ENCODE data around the gene JHY.

Gene JHY

DNA sequence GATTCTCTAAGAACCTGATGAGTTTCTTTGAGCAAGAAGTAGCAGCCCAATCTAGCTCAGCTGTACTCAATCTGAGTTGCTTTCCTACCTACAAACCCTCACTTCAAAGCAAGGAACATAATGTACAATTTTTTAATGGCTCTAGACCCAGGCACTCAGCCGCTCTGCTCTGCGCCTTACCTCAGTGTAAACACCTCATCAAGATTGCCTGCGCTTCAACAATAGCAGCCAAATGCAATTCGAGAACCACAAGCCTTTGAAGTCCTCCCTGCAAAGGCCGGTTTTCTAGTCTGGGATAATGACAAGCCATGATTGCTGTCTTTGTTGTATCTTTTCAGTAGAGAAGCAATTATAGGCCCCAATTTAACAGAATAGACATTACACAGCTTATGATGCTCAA, 38.0 kb downstream of the JHY start:
- Histone ChIP-seq H3K4me1 (ENCODE audit: control insufficient read depth in 1 of 2, insufficient read depth in 2 of 2, low read length in 2 of 2) (peaks cover 0 to 2% of the 10 kb centered on the region in 2 experiments), H3K36me3 (ENCODE audit: control insufficient read depth in 1 of 2, insufficient read depth in 2 of 2, low read length in 2 of 2) (no peaks in the 10 kb centered on the region), H3K79me1 (ENCODE audit: low read length) (no peaks in the 10 kb centered on the region), H3K27ac (ENCODE audit: low read depth, low read length) (no peak overlapping the region), H2BK120ac (ENCODE audit: insufficient read depth, low read length, poor library complexity) (no peak overlapping the region), H3K23ac (ENCODE audit: low read length) (no peak overlapping the region), H3K14ac (ENCODE audit: low read length) (no peak overlapping the region), H2BK12ac (ENCODE audit: low read length) (no peak overlapping the region), H2AK5ac (ENCODE audit: low read length) (no peak overlapping the region), H3K18ac (ENCODE audit: low read length) (no peak overlapping the region), H4K8ac (ENCODE audit: low read depth, low read length) (no peak overlapping the region), H2AFZ (ENCODE audit: insufficient read depth, low read length, poor library complexity) (no peak overlapping the region), H4K12ac (ENCODE audit: low read depth, low read length) (no peak overlapping the region), H4K91ac (ENCODE audit: low read depth, low read length) (no peak overlapping the region), H3K79me2 (ENCODE audit: control insufficient read depth, insufficient read depth, low read length, poor library complexity) (no peaks in the 10 kb centered on the region), H3K4me2 (ENCODE audit: low read length) (no peak overlapping the region), H3K4me3 (ENCODE audit: low read depth, low read length) (no peak overlapping the region), H3K9ac (ENCODE audit: low read length) (no peak overlapping the region), H2BK5ac (ENCODE audit: low read depth, low read length, poor library complexity) (no peak overlapping the region), H3K27me3 (ENCODE audit: insufficient read depth, low read length) (no peaks in the 10 kb centered on the region), H3K9me3 (ENCODE audit: insufficient read depth, low read depth, low read length) (no peaks in the 10 kb centered on the region), H3K4ac (ENCODE audit: low read depth, low read length) (no peak overlapping the region)
- DNase-seq, result no peak
- no CpG with 5 or more reads among the region's 5 CpGs for WGBS (ENCODE audit: extremely low coverage, insufficient coverage, insufficient read length)

DNA sequence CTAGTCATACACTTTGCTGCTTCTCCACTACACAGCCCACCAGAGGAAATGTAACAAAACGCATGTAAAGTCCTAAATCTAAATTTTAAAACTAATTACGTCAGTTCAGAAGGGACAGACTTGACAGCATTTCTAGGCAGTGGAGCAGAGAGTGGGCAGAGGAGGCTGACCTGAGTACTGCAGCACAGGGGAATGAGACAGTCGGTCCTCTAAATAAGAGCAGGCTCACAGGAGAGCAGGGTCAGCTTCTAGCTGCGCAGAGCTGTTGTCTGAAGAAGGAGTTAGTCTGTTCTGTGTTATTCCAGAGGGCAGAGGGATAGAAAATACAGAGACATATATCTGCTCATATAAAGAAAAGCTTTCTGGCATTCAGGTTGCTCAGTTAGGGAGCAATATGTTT, 40.3 kb downstream of the JHY start:
- Histone ChIP-seq H3K79me2 (ENCODE audit: control insufficient read depth, insufficient read depth, low read length, poor library complexity) (no peaks in the 10 kb centered on the region), H3K4ac (ENCODE audit: low read depth, low read length) (no peak overlapping the region), H2AFZ (ENCODE audit: insufficient read depth, low read length, poor library complexity) (no peak overlapping the region), H3K9ac (ENCODE audit: low read length) (no peak overlapping the region), H4K8ac (ENCODE audit: low read depth, low read length) (no peak overlapping the region), H2BK120ac (ENCODE audit: insufficient read depth, low read length, poor library complexity) (peak overlapping the region; percentile 77), H2BK12ac (ENCODE audit: low read length) (peak overlapping the region; percentile 42), H3K36me3 (ENCODE audit: control insufficient read depth in 1 of 2, insufficient read depth in 2 of 2, low read length in 2 of 2) (no peaks in the 10 kb centered on the region), H3K23ac (ENCODE audit: low read length) (no peak overlapping the region), H2AK5ac (ENCODE audit: low read length) (no peak overlapping the region), H3K4me3 (ENCODE audit: low read depth, low read length) (no peak overlapping the region), H3K79me1 (ENCODE audit: low read length) (no peaks in the 10 kb centered on the region), H3K9me3 (ENCODE audit: insufficient read depth, low read depth, low read length) (no peaks in the 10 kb centered on the region), H2BK5ac (ENCODE audit: low read depth, low read length, poor library complexity) (no peak overlapping the region), H4K91ac (ENCODE audit: low read depth, low read length) (no peak overlapping the region), H4K12ac (ENCODE audit: low read depth, low read length) (no peak overlapping the region), H3K18ac (ENCODE audit: low read length) (no peak overlapping the region), H3K14ac (ENCODE audit: low read length) (no peak overlapping the region), H3K27ac (ENCODE audit: low read depth, low read length) (no peak overlapping the region), H3K4me2 (ENCODE audit: low read length) (no peak overlapping the region), H3K4me1 (ENCODE audit: control insufficient read depth in 1 of 2, insufficient read depth in 2 of 2, low read length in 2 of 2) (peaks cover 0 to 2% of the 10 kb centered on the region in 2 experiments), H3K27me3 (ENCODE audit: insufficient read depth, low read length) (no peaks in the 10 kb centered on the region)
- no CpG with 5 or more reads among the region's 4 CpGs for WGBS (ENCODE audit: extremely low coverage, insufficient coverage, insufficient read length)
- peak in 1 of 2 donors; percentile 17 for DNase-seq

DNA sequence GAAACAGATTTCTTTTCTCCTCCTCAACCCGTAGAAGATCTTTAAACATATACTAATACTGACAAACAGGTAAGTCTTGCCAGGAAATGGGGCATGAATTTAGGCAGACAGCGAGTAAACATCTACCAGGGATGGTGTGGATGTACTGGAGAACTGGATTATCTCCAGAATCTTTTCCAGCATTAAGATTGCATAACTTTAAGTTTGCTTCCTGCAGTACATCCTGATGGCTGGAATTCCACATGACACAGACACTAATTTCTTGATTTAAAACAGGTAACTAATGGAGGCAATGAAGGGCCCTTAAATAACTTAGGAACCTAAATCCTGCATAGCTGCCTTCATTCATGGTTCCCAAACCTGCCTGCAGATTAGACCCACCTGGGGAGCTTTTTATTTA, 40.7 kb downstream of the JHY start:
- WGBS (ENCODE audit: extremely low coverage, insufficient coverage, insufficient read length), result no CpG with 5 or more reads among the region's 2 CpGs
- Histone ChIP-seq H4K12ac (ENCODE audit: low read depth, low read length) (no peak overlapping the region), H3K4me3 (ENCODE audit: low read depth, low read length) (no peak overlapping the region), H2BK120ac (ENCODE audit: insufficient read depth, low read length, poor library complexity) (no peak overlapping the region), H3K18ac (ENCODE audit: low read length) (no peak overlapping the region), H3K27me3 (ENCODE audit: insufficient read depth, low read length) (no peaks in the 10 kb centered on the region), H3K4me2 (ENCODE audit: low read length) (no peak overlapping the region), H3K79me2 (ENCODE audit: control insufficient read depth, insufficient read depth, low read length, poor library complexity) (no peaks in the 10 kb centered on the region), H2BK5ac (ENCODE audit: low read depth, low read length, poor library complexity) (no peak overlapping the region), H3K27ac (ENCODE audit: low read depth, low read length) (no peak overlapping the region), H3K14ac (ENCODE audit: low read length) (no peak overlapping the region), H3K9ac (ENCODE audit: low read length) (no peak overlapping the region), H2BK12ac (ENCODE audit: low read length) (no peak overlapping the region), H2AK5ac (ENCODE audit: low read length) (no peak overlapping the region), H3K4me1 (ENCODE audit: control insufficient read depth in 1 of 2, insufficient read depth in 2 of 2, low read length in 2 of 2) (peaks cover 0 to 2% of the 10 kb centered on the region in 2 experiments), H4K91ac (ENCODE audit: low read depth, low read length) (no peak overlapping the region), H3K79me1 (ENCODE audit: low read length) (no peaks in the 10 kb centered on the region), H4K8ac (ENCODE audit: low read depth, low read length) (no peak overlapping the region), H3K4ac (ENCODE audit: low read depth, low read length) (no peak overlapping the region), H3K36me3 (ENCODE audit: control insufficient read depth in 1 of 2, insufficient read depth in 2 of 2, low read length in 2 of 2) (no peaks in the 10 kb centered on the region), H2AFZ (ENCODE audit: insufficient read depth, low read length, poor library complexity) (no peak overlapping the region), H3K23ac (ENCODE audit: low read length) (no peak overlapping the region), H3K9me3 (ENCODE audit: insufficient read depth, low read depth, low read length) (no peaks in the 10 kb centered on the region)
- peak in 1 of 2 donors; percentile 47 for DNase-seq

DNA sequence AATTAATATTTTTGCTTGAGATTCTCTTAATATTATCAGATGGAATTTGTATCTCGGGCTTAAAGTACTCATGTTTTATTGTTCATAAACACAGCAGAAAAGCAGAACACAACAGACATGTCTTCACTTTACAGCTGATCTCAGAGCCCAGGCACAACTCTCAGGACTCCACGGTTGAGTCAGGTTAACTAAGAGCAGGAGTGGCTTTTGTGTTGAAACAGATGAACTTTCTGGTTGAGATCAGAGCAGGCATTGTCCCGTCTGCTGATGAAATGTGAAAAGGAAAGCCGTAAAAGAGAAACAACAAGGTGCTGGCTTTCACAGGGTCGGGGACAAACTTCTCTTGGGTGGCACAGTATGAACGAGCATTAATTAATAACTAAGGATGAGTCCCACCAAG, 49.0 kb downstream of the JHY start:
- H3K4ac ChIP-seq (ENCODE audit: low read depth, low read length), result no peak overlapping the region
- H3K4me3 ChIP-seq (ENCODE audit: low read depth, low read length), result no peak overlapping the region
- no peaks in the 10 kb centered on the region for H3K79me2 ChIP-seq (ENCODE audit: control insufficient read depth, insufficient read depth, low read length, poor library complexity)
- no peak overlapping the region for H3K27ac ChIP-seq (ENCODE audit: low read depth, low read length)
- no peak overlapping the region for H2AFZ ChIP-seq (ENCODE audit: insufficient read depth, low read length, poor library complexity)
- H3K79me1 ChIP-seq (ENCODE audit: low read length), result no peaks in the 10 kb centered on the region
- no peaks in the 10 kb centered on the region for H3K4me1 ChIP-seq (ENCODE audit: control insufficient read depth in 1 of 2, insufficient read depth in 2 of 2, low read length in 2 of 2)
- H4K8ac ChIP-seq (ENCODE audit: low read depth, low read length), result no peak overlapping the region
- H3K36me3 ChIP-seq (ENCODE audit: control insufficient read depth in 1 of 2, insufficient read depth in 2 of 2, low read length in 2 of 2), result no peaks in the 10 kb centered on the region
- no peak overlapping the region for H4K91ac ChIP-seq (ENCODE audit: low read depth, low read length)
- no peak for DNase-seq
- H3K4me2 ChIP-seq (ENCODE audit: low read length), result no peak overlapping the region
- H3K27me3 ChIP-seq (ENCODE audit: insufficient read depth, low read length), result no peaks in the 10 kb centered on the region
- H3K9ac ChIP-seq (ENCODE audit: low read length), result no peak overlapping the region
- H4K12ac ChIP-seq (ENCODE audit: low read depth, low read length), result no peak overlapping the region
- H2BK12ac ChIP-seq (ENCODE audit: low read length), result no peak overlapping the region
- H2BK5ac ChIP-seq (ENCODE audit: low read depth, low read length, poor library complexity), result no peak overlapping the region
- no peak overlapping the region for H2AK5ac ChIP-seq (ENCODE audit: low read length)
- no peak overlapping the region for H2BK120ac ChIP-seq (ENCODE audit: insufficient read depth, low read length, poor library complexity)
- no peak overlapping the region for H3K23ac ChIP-seq (ENCODE audit: low read length)
- H3K14ac ChIP-seq (ENCODE audit: low read length), result no peak overlapping the region
- H3K18ac ChIP-seq (ENCODE audit: low read length), result no peak overlapping the region
- H3K9me3 ChIP-seq (ENCODE audit: insufficient read depth, low read depth, low read length), result no peaks in the 10 kb centered on the region
- WGBS (ENCODE audit: extremely low coverage, insufficient coverage, insufficient read length), result no CpG with 5 or more reads among the region's 6 CpGs
